ENCODE data around the gene VAMP5.
"Not testable (repeated sequence)": the region's sequence is repeated elsewhere in the genome, so short reads cannot be mapped to it uniquely, and the experiment has no call there.

Gene VAMP5

DNA sequence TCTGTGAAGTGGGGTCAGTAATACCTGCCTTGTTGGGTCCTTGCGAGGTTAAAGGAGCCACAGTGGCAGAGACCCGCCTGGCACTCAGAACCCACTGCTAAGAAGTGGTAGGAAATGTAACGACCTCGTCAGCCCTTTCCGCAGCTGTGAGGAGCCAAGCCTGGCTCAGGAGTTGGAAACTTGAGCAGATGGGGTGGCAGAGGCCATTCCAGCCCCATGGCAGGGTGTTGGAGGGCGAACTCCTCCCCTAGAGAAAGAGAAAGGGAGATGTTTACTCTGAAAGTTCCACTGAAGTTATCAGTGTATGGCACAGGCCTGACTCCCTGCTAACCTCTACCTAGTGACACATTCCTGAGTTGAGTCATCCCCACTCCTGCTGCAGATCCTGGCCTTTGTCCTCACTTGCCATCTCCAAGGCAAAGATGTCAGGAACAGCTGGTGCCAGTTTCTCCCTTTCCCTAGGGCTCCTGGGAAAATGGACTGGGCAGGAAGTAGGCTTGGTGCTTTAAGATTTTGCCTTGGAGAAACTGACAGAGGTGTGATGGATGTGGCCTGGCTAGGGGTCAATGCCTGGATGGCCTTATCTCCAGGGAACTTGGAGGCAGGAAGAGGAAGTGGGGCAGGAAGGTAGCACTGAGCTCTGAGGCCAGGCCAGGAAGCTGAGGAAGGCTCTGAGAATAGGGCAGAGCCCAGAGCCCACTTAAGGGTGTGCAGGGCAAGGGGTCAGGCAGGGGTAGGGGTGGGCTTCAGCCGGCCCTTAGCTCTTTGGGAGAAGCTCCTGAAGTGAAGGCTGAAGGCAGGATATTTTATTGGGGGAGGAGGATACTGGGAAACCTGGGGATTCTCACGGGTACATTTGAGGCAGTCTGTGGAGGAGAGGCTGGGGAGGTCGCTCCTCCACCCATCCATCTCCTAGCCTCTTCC lies 888 bp downstream of the VAMP5 start:
- DNase-seq = peak in 1 of 4 experiments; percentile 35

DNA sequence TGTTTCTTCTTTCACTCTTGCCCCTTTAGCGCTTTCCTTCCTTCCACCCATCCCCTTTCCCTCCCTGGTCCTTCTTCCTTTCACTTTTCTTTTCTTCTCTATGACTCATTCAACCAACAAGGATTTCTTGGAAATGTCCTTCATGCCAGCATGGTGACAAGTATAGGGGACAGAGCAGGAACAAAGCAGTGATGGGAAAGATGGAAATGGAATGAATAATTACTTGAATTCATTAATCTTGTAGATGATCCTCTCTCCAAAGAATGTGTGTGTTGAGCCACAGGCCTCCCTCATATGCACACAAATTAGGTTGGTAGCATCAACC lies 1.5 kb downstream of the VAMP5 start:
- DNase-seq = no peak

DNA sequence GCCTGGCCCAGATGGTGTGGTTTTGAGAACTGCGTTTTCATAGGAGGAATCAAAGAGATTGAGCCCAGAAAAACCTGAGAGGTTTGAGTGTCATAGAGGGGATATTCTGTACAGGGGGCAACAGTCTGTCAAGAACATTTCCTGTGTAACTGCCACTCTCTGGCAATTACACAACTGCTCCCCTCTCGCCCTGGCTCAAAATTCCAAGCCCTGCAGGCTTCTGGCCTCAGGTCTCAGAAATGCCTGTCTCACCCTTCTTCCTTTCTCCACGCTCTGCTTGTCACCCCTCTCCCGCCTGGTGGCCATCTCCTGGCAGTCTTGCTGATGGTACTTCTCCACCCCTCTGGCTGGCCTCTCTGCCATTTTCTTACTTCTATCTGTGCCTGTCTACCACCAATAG lies 4.0 kb downstream of the VAMP5 start:
- no peak for DNase-seq

DNA sequence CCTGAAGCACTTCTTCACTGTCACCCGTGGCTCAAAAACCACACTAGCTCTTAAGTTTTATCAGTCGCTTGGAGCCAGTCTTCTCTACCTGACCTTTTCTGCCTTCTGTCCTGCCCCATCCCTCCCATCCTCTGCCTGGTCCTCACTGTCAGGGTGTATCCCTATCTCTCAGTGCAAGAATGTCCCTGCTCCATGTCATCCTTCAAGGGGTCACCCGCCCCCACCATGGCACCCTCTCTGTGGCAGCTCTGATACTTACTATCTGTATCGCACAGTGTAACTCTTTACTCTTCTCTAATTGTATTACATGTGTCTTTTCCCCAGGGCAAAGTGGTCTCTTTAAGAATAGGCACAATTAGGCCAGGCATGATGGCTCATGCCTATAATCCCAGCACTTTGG lies 4.4 kb downstream of the VAMP5 start:
- no peak for DNase-seq

DNA sequence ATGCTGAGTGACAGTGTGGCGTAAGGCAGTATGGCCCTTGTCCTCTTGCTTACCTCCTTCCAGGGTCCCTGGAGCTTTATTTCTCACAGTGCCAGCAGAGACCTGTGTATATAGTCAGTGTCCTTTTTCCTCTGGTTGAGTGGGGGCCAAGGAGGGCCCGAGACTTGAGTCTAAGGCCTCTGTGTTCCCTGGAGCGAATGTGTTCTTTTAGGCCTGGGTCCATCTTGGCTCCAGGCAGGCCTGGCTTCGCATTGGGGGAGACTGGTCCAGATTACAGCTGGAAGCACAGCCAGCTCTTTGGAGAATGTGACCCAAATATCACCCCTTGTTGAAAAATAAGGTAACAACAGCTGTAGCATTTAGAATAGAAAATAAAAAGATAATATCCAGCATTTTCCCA lies 5.0 kb downstream of the VAMP5 start:
- no peak for DNase-seq

DNA sequence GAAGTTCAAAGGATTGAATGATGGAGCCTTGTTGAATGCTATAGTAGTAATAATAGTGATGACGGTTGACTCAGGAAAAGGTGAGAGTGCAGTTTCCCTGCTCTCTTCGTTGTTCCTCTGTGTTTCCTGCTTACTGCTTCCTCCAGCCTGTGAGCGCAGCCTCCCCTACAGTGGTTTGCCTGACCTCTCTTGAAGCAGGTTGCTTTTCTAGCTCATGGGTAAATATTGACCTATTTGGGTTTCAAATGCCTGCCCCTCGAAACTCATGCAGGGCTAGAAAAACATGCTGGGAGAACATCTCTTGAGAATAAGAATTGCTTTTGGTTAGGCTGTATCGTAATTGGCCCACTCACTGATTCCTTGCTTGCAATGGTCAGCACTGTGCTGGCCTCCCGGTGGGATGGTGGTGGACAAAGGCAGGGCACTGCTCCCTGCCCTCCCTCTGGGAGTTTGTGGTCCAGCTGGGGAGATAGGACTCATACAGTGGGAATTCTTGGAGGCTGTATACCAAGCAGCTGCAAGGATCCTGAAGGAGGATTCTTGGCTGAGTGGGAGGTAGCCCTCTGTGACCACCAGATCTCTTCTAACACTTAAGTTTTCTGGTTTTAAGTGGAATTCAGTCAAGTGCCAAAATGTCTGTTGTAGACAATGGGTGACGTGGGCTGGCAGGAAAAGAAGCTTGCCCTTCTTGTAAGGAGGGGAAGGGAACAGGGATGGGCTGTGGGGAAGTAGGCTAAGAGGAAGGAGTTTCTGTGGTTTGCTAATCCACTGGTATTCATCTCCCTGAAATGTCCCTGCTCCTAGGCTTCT lies 6.0 kb downstream of the VAMP5 start:
- DNase-seq = no peak

DNA sequence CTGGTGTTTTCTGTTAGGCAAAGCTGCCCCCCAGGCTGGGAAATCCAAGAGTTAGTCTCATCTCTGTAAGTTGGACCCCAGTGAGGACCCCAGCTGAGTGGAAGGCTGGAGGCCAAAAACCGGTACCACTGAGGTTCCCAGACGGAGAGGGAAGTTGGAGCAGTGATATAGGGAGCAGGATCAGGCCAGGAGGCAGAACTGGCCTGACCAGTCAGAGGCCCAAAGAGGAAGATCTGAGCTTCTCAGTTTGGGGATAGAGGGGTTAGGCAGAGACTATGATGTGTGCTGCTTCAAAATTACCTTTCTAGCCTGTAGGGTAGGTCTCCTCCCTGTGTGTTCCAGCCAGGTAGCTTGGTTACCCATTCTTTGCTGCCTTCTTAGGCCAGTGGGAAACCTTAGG lies 6.7 kb downstream of the VAMP5 start:
- DNase-seq = no peak

DNA sequence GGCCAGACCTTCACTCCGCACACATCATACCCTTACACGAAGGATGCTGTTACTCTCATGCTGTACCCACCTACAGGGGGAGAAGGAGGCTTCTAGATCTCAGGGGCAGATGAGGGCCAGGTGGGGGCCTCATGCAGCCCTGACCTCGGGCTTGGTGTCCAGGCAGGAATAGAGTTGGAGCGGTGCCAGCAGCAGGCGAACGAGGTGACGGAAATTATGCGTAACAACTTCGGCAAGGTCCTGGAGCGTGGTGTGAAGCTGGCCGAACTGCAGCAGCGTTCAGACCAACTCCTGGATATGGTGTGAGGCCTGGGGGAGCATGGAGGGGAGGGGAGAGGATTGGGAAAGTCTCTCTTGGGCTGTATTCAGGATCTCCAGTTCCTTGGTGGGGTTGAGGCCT lies 7.3 kb downstream of the VAMP5 start:
- DNase-seq = no peak

DNA sequence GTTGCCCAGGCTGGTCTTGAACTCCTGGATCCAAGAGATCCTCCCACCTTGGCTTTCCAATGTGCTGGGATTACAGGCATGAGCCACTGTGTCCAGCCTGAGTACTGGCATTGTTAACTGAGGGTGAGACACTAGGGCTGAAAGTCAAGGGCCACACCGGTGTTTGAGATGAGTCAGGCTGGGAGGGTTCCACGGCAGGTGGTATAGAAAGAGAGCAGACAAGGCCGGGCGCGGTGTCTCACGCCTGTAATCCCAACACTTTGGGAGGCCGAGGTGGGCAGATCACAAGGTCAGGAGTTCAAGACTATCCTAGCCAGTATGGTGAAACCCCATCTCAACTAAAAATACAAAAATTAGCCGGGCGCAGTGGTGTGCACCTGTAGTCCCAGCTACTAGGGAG lies 8.1 kb downstream of the VAMP5 start:
- not testable (repeated sequence) for DNase-seq

DNA sequence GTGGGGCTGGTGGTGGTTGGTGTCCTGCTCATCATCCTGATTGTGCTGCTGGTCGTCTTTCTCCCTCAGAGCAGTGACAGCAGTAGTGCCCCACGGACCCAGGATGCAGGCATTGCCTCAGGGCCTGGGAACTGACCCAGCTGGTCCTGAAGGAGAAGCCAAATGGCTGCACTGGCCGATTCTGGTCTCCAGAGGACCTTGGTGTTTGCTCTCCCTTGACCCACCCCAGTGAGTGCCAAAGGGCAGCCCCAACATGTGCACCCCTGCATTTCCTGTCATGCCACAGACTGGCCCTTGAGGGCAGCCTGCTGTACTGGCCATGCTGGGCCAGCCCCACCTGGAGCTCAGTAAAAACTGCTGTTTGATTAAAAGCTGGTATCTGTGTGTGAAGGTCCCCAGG lies 8.8 kb downstream of the VAMP5 start:
- no peak for DNase-seq

DNA sequence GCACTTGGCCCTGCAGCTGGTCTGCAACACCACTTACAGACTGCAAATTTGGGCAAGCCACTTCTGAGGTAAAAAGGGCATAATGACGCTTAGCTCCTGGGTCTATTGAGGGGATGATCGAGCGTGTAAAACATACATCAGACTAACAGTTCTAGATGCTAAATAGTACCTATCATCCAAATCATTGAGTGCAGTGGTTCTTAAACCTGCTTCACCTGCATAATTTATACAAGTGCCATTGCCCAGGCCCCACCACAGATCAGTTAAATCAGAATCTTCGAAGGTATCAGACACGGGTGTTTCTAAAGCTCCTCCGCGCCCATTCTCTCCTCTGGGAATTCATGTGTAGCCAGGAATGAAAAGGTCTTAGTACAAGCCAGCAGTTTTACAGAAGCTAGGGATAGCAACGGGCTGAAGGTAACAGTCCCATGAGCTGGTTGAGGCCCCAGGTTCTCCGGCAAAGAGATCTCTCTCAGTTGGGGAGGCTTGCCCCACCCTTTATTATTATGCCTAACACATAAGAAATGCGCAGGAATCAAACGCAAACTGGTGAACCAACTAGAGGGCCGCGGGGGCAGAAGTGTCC lies 10.6 kb downstream of the VAMP5 start:
- no peak for DNase-seq

DNA sequence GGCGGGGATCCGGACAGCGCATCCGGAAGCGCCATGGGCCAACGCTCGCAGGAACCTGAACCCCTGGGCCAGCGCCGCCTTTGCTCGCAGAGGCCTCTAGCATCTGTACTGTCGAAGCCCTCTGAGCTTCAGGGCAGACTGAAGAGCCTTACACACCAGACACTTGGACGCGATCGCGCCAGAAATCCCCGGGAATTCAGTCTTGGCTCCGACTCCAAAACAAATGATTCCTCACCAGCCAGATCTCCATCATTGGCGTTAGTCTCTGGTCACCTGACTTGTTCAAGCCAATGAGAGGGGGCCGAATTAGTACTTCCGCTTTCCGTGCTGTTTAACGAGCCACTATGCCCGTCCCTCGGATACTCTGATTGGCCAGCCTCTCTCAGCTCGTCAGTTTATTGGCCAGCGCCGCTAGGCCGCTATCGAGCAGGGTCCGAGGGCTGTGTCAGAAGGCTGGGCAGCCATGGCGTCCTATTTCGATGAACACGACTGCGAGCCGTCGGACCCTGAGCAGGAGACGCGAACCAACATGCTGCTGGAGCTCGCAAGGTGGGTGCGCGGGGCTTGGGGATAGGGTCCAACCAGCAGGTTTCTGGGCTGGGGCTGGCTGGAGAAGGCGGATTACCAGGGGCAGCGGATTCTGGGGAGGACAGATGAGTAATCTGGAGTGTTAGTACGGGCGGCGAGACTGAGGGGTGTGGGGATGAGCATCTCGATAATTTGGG lies 11.2 kb downstream of the VAMP5 start, which contains the start of gene RNF181:
Gene RNF181 (plus strand): TSS at position 445 of the 725 bp plus-strand sequence. CDS start 19 bp downstream, at position 464.
- DNase-seq = peak; percentile 65 to 78 (median 72)

DNA sequence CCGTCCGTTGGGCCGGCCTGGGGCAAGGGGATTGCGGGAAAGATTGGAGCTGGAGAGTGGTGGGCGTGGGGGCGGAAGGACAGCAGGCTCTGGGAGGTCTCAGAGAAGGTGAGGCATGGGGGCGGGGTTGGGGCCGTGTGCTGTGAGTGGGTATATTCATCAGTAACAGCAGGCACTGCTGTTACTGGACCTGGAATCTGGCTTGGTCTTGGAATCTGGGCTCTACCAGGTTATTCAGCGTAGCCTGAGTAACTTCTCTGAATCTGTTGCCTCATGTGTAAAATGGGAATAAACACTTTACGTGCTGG lies 11.7 kb downstream of the VAMP5 start:
- DNase-seq = no peak

DNA sequence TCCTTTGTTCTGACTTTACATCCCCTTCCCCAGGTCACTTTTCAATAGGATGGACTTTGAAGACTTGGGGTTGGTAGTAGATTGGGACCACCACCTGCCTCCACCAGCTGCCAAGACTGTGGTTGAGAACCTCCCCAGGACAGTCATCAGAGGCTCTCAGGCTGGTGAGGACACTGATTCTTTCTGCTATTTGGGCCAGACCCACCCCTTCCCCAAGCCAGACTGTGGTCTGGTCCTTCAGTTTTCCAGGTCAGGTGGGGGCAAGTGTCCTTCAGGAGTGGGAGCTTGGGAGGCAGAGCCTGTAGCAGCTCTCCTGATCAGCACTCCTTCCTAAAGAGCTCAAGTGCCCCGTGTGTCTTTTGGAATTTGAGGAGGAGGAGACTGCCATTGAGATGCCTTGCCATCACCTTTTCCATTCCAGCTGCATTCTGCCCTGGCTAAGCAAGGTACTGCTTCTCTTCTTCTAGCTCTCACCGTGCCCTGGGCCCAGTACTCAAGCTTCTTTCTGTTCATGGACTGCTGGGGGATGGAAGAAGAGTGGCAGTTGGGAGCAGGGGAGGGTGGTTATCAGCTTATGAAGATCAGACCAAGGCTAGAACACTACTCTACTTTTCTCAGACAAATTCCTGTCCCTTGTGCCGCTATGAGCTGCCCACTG lies 12.4 kb downstream of the VAMP5 start:
- DNase-seq = no peak

DNA sequence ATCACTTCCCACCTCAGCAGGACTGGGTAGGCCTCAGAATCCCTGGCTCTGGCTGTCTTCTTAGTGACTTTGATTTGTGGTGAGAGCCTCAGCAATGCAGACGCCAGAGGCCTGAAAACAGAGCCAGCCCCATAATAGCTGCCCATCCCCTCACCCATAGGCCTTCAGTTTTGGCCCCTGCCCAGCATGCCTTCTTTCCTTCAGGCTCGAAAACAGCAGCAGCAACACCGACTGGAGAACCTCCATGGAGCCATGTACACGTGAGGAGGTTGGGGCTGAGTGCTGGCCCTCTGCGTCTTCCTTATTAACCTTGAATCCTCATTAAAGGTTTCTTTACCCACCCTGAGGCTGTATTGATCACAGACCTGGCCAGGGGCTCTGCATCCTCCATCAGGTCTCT lies 13.0 kb downstream of the VAMP5 start:
- no peak for DNase-seq

DNA sequence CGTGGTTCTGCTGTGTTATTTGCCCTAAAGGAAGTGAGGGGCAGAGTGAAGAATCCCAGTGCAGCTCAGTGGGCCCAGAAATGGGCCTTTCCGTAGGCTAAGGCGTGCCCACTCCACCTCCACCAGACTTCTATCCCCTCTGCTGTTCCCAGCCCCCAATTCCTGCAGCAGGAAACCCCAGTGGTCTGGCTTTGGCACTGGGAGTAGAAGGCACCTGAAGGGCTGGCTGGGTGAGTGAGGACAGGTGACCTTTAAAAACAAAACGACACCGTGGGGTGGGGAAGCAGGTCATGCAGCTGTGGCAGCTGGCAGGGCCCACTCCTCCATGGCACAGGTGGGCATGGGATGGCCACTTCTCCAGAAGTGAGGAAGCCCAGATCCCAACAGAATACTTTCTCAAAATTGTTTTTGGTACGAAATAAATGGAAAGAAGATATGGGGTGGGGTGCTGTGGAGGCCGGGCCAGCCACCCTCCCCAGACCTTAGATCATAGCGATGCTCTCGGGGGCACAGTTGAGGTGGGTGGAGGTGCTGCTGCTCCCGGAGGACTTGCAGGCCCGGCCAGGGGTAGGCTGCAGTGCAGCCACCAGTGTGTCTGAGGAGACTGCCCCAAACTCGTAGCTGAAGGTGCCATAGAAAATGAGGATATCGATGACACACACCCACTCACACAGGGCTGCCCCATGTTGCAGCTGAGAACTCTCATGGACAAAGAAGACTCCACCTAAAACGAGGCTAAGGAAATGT lies 14.5 kb downstream of the VAMP5 start:
- DNase-seq = no peak

DNA sequence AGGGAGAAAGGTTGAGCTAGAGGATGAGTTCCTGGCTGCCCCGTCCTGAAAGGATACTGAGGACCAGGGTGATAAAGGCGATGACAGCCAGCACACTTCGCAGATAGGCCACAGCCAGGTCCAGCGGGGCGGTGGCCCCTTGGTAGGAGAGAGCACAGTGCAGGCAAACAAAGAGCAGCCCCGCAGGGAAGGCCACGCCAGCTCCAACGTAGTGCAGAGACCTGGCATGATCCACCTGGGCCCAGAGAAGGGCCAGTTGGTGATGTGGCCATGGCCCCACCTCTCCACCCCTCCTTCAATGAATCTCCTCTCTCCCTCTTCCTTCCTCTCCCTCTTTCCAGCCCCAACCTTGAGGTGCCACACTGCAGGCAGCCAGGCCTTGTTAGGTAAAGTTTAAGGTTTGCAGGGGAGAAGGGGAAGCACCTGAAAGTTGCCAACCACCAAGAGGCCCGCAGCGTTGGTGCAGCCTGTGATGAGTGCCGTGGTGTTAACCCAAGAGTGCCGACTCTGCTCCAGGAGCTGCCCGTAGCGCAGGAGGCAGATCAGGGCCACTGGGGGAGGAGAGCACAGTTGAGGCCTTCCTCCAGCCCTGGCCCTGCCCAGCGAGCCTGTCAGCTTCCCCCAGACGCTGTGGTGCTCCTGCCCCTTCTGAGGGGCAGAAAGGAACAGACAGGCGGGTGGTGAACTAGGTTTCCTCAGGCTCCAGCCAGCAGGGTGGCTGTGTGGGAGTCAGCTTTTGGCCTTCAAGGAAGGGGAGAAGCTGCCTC lies 15.4 kb downstream of the VAMP5 start:
- no peak for DNase-seq

DNA sequence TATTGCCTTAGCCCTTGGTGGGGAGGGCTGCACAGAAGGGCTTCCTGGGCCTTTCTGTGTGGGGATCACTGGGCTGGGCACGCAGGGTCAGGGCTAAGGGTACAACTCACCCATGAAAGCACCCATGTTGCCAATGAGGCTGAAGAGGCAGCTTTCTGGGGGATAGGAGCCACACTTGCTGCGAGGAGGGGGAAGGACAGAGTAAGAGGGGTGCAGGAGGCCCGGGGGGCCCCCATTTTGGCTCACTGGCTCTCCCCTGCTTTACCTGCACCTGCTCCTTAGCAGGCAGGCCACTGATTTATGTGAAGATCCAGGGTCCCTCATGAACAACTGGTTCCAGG lies 16.0 kb downstream of the VAMP5 start:
- DNase-seq = no peak

DNA sequence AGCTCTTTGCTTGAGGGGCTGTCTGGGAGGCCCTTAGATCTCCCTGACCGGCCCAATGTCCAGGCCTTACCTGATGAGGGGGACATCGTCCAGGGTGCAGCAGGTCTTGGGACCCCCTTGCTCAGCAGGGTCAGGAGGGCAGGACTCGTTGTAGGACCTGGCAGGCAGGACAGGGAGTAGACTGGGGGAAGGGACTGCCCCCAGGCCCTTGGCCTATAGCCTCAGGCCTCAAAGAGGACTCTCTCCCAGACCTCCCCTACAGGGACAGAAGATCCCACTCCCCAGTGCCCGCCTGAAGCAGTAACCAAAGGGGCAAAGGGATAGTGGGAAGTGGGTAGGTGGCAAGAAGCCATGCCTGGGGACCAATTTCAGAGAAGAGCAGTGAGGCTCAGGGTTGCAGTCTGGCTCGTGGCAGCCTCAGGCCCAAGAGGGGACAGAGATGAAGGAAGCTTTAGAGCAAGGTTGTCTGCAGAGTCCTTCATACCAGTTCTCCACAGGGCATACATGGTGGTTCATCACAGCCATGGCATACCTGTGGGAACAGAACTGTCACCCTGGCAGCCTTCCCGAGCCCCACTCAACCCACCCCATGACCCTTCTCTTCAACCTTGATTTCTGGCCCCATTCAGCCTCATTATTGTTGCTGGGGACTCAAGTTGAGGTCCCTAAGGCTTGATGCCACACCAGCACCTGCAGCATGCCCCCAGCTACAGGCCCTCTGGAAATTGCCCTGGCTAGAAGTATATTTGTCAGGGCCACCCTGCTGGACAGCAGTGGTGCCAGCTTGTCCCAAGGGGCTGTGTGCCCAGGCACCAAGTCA lies 16.9 kb downstream of the VAMP5 start:
- DNase-seq = no peak

DNA sequence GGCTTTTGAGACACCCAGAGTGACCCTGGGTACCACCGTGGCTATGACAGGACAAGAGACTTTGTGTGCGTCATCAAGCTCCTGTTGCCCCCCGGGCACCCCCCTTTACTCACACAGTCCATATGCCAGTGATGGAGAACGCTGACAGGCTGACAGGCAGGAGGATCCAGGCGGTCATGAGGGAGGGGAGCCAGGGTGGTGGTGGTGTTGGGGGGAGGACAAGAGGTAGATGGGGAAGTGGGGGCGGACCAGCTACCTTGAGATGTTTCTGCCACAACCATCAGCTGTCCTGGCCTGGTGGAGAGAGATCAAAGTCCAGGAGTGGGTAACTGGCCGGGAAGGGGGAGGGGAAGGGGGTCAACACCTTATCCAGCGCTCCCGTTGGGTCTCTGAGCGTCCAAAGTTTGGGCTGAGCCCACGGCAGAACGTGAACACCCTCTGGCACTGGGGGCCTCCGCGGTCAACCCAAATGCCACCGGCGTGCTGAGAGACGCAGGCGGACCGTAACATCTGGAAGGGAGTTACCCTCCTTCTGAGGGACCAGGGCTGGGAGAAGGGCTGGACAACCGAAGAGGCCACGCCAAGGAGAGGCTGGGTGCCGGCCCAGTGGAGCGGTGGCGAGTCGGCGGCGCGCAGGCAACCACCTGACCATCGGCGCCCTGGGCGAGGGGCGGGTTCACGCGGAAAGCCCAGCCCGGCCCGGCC lies 17.7 kb downstream of the VAMP5 start:
- peak in 1 of 4 experiments; percentile 33 for DNase-seq
